GM21786 (cell line): ENCODE measurements around the gene PTPRU.
"Not testable (repeated sequence)": the region's sequence is repeated elsewhere in the genome, so short reads cannot be mapped to it uniquely, and the experiment has no call there.

Experiments
- ATAC-seq: cut with Tn5 transposase; IDR thresholded peaks from one replicate; pipeline ENCODE4 v1.9.1; 2021; ENCODE audit not compliant: unreplicated experiment

The PTPRU gene

GRCh38 chr1:29221296-29221695, 15.0 kb upstream of the PTPRU start:
- no peak for ATAC-seq

GRCh38 chr1:29222260-29222659, 14.1 kb upstream of the PTPRU start:
- ATAC-seq: not testable (repeated sequence)

GRCh38 chr1:29222686-29223085, 13.6 kb upstream of the PTPRU start:
- no peak for ATAC-seq

- no peak for ATAC-seq
Measured at GRCh38 chr1:29223521-29223920, 12.8 kb upstream of the PTPRU start.

DNA sequence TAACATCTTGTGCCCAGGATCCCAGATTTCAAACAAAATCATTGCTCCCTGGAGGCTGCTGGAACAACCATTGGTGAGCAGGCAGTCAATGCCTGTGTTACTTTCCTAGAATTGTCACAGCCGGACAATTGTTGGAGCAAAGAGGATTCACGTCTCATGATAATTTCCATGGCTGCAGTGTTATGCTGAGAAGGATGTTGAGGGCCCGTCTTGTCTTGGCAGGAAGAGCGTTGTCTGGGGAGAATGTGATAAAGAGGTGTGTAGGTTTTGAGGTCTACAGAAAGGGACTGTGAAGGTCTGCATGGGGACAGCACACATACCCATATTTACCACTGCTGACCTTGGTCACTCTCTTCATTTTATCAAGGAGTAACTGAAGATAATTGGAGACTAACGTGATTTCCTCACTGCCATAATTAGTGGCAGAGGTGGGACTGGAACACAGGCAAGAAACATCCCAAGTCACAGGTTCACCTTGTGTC, 11.9 kb upstream of the PTPRU start:
- ATAC-seq: no peak

- no peak for ATAC-seq
Measured at GRCh38 chr1:29225361-29225760, 11.0 kb upstream of the PTPRU start.

GRCh38 chr1:29227511-29227910, 8.8 kb upstream of the PTPRU start:
- ATAC-seq: no peak

DNA sequence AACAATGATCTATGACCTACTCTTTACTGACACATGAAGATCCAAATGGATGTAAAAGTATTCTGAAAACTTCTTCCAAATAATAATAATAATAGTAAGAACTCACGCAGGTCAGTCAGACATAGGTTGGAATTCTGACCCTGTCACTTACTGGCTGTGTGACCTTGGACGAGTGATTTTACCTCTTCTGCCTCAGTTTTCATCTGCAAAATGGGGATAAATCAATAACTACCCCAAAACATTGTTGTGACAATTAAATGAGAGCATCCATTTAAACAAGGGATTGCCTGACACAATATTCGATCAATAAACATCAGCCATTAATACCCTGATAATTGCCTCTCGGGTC, 6.1 kb upstream of the PTPRU start:
- ATAC-seq: no peak

DNA sequence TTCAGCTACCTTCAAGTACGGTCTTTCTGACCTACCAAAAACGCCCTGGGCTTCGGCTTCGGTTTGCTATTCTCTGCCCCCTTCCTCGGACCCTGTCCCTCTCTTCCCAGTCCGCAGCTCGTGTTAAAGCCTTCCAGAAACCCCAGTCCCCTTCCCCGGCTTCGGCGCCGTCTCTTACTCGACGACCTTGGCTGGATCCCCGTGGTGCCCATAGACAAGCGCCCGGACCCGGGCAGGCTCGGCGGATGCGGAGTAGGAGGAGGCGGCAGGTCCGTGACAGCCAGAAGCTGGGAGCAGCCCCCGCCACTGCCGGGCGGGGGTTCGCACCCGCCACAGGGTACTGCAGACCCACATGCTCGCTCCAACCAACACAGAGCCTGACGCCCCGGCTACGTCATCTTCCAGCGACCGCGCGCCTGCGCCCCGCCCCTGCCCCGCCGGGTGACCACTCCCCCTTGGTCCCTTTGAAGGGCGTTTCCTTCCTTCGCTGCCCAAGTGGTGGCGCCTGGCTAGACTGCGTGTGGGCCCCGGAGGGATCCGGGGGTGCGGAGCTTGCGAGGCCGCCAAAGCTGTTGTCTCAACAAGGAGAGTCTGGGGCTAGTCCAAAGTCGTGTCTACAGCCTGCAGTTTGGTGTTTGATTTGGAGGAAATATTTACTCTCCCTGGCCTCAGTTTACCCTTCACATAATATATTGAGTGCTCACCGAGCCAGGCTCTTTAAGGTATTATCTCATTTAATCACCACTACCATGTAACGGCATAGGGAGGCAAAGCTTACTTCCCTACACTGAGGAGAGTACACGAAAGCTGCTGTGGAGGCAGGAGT, 5.6 kb upstream of the PTPRU start, which contains the start of gene MECR:
TSS of gene MECR (minus strand) at position 382 of the 826 bp plus-strand sequence. CDS start at position 354, 28 bp downstream.
- peak; percentile 86 for ATAC-seq

DNA sequence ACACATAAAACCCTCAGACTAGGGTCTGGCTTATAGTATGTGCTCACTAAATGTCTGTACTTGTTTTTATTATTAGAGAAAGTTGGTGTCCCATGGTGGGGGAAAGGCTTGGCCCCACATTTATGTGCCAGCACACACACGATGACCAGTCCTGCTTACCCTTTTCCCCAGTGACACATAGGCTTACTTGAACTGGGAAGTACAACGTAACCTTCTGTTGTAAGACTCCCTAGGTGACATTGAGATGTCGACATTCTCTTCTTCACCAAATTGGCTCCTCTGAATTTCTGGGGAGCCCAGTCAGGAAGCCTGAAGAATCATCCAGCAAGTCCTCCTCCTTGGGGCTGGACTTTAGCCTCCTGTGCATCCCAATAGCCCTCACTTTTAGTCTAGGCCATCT, 3.9 kb upstream of the PTPRU start:
- ATAC-seq: no peak

GRCh38 chr1:29233693-29234092, 2.6 kb upstream of the PTPRU start:
- ATAC-seq: no peak

DNA sequence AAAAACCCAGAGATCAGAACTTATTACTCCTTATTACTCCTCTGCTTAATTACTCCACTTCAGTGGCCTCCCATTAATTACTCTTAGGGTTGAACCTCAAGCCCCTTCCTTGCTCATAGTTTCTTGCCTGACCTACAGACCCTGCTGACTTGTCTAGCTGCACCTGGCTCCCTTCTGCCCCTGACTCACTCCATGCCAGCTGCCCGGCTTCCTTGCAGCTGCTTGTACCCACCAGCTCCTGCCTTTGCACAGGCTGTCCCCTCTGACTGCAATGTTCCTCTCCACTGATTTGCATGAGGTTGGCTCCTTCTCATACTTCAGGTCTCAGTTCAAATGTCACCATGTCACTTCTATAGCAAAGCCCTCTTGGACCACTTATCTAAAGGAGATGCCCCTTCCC, 1.9 kb upstream of the PTPRU start:
- ATAC-seq: no peak

DNA sequence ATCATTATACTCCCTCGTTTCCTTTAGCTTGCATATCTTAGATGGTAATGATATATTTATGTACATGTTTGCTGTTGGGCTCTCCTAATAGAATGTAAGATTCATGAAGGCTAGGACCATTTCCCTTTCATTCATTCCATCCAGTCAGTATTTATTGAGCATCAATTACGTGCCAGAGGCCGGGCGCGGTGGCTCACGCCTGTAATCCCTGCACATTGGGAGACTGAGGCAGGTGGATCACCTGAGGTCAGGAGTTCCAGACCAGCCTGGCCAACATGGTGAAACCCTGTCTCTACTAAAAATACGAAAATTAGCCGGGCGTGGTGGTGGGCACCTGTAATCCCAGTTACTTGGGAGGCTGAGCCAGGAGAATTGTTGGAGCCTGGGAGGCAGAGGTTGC, 1.4 kb upstream of the PTPRU start:
- ATAC-seq: not testable (repeated sequence)

- no peak for ATAC-seq
Measured at GRCh38 chr1:29236712-29237128, 398 bp downstream of the PTPRU start.

GRCh38 chr1:29237129-29237821, 953 bp downstream of the PTPRU start:
- no peak for ATAC-seq

GRCh38 chr1:29237852-29238619, 1.7 kb downstream of the PTPRU start:
- no peak for ATAC-seq

GRCh38 chr1:29238620-29239002, 2.3 kb downstream of the PTPRU start:
- ATAC-seq: no peak

DNA sequence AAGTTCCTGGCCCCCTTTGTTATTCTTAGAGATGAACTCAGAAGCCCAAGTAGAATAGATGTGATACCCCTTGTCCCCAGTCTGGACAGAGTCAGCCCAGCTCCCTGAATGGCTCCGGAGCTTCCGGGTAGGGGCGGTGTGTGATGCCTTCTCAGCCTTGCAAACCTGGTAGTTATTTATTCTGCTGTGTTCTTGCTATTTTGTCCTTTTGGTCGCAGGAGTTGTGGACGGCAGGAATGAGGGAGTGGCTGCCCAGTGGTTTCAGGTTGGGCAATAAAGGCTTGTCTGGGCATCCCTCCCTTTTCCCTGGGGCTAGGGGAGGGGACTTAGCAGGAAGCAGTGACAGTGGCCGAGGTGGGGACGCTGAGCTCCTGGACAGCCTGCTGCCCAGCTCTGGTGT, 2.8 kb downstream of the PTPRU start:
- no peak for ATAC-seq

GRCh38 chr1:29240400-29240837, 4.1 kb downstream of the PTPRU start:
- no peak for ATAC-seq

DNA sequence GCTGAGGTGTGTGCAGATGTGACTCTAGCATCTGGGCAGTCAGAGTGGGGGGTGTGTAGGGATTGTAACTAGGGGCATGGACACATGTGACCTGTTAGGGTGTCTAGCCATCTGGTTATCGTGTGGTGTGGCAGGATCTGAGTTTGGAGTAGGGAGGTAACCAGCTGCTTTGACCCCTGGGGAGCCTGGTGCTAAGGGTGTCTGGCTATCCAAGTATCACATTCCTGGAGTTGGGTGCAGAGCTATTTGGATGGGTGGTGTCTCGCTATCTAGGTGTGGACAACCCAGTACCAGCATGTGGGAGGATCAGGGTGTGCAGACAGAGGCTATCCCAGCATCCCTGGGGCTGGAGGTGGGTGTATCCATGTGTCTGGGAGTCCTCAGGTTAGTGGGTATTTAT, 4.7 kb downstream of the PTPRU start:
- no peak for ATAC-seq

DNA sequence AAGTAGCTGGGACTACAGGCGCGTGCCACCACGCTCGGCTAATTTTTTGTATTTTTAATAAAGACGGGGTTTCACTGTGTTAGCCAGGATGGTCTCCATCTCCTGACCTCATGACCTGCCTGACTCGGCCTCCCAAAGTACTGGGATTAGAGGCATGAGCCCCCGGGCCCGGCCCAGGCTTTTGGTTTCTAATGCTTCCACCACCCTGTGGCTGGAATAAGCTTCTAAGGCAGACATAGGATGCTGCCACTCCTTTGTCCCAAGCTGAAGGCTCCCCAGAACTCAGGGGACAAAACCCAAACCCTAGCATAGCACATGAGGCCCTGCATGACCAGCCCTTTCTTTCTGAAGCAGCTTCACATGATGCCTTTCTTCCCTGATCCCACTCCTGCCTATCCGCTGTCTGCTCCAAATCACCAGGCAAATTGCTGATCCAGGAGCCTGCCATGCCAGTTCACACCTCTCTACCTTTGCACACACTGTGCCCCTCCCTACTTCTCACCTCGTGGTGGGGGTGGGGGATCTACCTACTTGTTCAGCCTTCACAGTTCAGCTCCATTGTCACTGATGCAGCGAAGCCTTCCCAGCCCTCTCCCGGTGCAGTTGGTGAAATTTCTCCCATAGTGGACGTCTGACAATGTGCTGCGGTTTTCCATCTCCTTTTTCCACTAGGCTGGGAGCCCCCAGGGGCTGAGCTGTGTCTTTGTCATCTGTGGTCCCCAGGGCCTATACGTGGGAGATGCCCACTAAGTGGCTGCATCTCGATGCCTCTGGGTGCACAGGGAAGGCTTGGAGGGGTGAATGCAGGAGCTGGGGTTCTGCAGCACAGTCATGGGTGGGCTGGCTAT, 6.9 kb downstream of the PTPRU start:
- no peak for ATAC-seq
